HG03354 (cell line): Measurements from ENCODE around the gene TOX3.

Experiments used
- ATAC-seq: cut with Tn5 transposase; IDR thresholded peaks from one replicate; pipeline ENCODE4 v1.9.1; 2021; ENCODE audit warnings: mild to moderate bottlenecking; ENCODE audit not compliant: unreplicated experiment, poor library complexity, severe bottlenecking

TOX3 gene

DNA sequence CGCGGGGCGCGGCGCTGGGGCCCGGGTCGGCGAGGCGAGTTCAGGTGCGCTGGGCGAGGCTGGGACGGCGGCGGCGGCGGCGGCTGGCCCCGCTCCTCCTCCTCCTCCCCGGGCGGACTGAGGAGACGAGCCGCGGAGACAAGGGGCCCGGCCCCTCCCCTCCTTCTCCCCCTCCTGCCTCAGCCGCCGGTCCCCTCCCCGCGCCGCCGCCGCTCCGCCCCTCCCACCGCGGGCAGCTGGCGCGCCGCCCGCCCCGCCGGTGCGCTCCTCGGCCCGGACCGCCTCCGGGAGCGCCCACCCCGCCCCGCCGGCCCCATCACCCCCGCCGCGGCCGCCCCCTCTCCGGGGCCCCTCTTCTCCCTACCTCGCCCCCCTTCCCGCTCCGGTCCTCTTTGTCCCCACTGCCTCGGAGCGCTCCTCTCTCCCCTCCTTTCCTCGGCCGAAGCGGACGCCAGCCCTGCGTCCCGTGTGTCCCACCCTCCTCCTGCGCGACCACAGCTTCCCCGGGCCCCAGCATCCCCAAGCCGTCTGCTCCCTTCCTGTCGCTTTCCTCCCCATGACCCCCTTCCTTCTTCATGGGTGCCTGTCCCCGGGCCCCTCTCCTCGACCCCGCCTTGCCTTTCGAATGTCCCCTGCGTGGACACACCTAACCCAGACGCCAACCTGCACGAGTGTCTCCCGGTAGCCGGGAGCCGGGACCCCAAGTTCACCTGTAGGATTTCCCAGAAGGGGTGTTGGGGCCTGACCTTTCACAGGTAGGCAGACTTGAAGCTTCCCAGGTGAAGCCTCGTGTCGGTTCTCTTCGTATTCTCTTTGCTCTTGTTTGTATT is at the start of gene TOX3:
Gene TOX3 (minus strand): TSS at position 140 of the 830 bp plus-strand sequence. CDS start 420 bp downstream, outside the sequence.
- no peak for ATAC-seq

DNA sequence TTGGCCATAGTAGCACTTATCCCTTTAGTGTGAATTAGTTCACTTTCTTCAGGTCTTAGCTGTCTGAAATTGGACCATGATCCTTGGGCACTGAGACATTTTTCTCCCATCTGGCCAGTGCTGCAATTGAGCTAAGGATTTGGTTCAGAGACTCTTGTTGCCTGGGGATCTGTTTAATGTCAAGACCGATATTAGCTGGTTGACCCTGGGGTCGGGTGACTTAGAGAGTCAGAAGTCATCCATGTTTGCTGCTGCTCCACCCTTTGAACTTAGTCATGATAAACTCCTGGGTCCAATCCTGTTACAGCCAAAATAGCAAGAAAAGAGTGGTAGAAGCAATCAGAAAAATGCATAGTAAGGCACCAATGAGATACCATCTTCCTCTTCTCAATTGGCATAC is 45.8 kb upstream of the TOX3 start:
- ATAC-seq, result no peak

DNA sequence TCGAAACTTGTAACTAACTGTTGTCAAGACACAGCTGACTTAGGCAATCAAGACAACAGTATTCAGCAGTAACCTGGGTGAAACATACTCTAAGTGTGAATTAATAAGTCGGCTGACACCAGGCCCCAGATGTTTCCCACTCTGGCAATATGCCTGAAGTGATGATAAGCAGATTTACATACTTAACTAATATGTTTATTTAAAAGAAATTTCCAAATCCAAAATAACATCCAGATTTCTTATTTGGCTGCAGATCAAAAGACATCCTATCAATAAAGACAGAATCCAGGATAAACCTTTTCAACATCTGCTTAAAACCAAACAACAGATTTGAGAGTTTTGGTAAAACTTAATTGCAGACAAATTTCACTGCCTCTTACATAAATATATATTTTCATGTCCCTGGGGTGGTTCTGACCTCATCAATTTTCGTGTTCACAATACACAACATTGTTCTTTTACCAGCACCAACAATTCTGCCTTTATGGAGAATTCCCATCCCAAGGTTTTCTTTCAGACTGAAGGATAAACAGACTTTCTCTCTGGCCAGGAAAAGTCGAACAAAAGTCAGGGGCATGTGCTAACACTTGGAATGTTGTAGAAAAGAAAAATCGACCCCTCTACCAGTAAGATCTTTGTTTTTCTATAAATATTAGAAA is 45.1 kb upstream of the TOX3 start:
- ATAC-seq, result no peak

DNA sequence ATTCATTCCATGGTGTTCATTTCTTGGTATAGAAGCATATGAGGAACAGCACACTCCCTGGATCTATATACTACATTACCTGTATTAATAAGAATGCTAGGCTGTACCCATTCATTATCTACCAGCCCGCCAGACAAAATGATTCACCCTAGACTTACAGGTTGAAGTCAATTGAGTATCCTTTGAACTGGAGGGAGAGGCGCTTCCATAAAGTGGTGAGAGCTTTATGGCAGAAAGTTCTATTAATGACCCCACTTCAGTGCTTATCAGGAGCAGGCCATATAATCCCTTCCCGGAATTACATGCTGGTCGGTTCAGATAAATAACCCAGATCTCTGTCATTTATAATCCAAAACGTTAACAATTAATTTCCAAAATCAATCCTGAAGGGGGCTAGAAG is 44.5 kb upstream of the TOX3 start:
- no peak for ATAC-seq

DNA sequence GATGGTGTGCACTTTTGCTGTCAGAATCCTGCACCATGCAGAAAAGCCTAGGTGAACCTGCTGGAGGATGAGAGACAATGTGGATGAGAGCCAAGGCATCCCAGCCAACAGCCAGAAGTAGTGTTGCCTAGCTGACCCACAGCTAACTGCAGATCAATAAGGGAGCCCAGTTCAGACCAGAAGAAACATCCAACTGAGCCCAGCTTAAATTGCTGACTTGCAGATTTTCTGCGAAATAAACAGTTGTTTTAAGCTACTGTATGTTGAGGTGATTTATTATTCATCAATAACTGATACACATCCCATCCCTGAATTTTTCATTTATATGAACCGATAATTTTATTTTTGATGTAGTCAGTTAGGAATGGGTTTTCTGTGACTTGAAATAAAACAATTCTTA is 39.2 kb upstream of the TOX3 start:
- no peak for ATAC-seq

DNA sequence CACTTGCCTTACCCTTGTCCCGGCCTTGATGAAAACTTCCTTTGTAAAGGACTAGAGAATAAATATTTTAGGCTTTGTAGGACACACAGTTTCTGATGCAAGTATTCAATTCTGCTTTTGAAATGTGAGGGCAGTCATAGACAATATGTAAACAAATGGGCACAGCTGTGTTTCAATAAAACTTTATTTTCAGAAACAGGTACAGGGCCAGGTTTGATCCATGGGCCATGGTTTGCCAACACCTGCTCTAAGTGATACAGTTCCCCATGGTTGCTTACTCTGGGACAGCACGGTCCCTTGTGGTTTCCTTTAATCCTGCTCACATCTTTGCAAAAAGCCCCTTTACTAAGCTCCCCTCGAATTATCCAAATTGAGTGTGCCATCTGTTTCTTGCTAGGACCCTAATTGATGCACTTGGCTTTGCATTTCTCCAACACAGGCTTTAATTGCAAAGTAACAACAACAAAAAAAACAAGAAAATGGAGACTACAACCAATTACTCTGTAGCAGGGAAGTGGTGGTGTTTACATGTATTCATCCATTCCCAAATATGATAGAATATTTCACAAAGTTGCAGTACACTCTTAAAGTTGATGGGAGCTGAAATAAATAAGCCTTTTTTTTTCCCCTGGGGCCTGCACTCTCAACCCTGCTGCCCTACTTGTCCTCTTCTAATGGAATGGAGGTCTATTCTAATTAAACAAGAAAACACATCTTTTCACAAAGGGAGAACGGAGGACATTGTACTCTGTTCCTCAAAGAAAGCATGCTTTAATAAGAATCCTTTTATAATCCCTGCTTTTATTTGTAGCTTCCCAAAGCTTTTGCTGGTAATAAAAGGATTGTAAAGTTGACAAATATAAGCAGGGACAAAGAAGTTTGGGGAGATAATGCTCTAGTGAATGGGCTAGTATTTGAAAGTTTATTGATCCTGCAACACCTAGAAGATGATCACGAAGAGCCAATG is 37.7 kb upstream of the TOX3 start:
- ATAC-seq, result no peak

DNA sequence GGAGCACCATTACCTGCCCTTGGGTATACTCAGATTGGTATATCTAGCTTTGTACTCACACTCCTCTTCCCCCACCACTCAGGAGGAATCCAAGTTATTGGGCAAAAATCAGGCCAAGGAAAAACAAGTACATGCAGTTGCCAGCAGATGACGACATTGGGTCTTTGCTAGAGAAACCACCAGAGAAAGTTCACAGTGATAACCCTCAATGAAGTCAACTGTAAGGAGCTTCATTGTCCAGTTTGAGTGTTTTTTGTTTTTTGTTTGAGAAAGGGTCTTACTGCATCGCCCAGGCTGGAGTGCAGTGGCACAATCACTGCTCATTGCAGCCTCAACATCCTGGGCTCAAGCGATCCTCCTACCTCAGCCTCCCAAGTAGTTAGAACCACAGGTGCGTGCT is 34.6 kb upstream of the TOX3 start:
- ATAC-seq, result no peak

DNA sequence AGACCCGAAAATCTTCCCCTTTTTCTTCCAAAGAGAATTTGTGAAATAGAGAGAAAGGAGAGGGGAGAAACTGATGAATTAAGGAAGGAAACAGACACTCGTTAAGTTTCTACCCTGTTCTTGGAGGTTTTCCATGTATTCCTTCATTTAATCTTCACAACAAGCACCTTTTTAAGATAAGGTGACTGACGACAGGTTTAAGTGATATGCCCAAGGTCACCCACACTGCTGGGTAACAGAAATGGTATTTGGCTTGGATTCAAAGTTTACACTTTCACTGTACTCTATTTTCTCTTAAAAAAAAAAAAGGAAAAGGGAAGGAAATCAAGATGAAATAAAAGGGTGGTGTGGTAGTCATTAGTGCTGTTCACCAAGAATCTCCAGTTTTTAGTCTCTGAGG is 33.5 kb upstream of the TOX3 start:
- ATAC-seq, result no peak

DNA sequence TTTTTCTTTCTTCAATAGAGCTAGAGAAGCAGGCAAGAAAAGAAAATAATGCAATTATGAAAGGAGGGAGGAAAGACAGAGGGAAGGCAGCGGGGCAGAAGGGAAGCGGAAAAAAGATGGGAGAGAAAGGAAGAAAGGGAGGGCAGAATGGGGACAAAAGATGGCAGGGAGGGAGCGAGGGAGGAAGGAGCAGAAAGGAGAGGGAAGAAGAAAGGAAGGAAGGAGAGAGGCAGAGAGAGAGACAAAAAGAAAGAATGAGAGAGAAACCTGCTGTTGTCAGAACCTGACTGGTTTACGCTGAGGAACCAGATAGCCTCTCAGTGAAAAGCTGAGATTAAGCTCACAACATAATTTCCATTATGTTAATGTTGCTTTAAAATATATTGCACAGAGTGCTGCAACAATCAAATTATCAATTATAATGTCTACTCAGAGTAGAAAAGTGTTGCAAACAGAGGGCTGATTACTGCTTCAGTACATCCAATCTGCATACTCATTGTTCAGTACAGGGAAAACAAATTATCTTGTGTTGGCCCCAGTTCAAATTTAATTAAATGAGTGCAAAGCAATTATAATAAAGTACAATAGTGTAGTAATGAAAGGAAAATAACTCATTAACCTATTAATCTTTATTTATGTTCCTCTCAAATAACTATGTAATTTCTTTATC is 32.0 kb upstream of the TOX3 start:
- ATAC-seq, result no peak

DNA sequence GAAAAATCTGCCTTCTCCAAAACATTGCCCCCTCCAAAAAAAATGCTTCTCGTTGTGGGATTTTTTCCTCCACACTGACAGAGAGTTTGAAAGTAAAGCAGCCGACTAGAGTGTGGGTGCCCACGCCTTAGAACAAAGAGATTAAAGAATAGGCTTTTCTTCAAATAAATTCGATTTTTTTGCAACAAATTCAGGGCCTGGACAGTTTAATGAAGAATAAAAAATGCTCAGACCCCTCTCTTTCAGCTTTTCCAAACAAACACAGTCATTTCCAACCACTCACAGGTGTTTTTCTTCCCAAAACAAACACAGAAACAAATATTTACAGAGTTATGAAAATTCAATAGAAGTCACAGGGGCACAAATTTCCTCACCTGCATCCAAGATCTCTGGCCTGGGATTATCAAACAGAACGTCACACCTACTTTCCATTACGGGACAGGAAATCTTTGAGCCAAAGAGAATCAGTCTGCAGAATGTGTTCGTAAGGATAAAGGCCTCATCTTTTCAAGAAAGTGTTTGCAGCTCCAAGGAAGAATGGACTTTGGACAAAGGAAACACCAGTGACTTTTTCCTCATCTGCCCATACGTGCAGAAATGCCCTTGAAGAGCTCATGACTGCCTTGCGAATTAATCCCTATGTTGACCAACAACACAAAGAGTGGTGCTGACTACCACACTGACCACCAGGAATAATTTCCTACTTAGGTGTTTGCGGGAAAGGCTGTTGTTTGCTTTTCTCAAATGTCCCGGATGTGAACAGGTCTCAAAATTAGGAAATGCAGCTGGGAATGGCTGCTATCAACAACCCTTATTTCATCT is 31.3 kb upstream of the TOX3 start:
- ATAC-seq, result no peak

DNA sequence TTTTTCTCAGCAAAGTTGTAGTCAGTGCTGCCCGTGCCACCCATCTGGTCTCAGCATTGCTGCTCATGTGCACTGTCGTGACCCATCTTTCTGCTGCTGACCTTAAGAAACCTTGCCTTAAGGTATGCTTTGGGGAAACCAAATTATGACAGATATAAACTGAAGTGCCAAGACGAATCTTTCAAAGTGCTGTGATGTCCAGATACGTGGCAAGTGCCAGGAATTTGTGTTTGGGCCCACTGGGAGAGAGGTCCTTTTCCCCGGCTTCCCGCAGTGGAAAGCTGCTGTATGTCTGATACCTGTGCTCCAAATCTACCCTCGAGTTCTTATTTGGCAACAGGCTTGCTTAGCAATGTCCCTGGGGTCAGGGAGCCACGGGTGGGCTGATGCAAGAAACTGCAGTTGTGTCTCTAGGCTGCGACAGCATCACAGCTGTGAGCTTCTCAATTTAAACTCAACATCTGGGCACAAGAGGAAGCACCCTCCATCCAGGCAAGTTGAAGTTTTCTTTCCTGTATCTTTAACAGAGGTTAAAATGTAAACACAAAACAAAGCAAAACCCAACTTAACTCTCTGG is 30.3 kb upstream of the TOX3 start:
- ATAC-seq, result no peak

DNA sequence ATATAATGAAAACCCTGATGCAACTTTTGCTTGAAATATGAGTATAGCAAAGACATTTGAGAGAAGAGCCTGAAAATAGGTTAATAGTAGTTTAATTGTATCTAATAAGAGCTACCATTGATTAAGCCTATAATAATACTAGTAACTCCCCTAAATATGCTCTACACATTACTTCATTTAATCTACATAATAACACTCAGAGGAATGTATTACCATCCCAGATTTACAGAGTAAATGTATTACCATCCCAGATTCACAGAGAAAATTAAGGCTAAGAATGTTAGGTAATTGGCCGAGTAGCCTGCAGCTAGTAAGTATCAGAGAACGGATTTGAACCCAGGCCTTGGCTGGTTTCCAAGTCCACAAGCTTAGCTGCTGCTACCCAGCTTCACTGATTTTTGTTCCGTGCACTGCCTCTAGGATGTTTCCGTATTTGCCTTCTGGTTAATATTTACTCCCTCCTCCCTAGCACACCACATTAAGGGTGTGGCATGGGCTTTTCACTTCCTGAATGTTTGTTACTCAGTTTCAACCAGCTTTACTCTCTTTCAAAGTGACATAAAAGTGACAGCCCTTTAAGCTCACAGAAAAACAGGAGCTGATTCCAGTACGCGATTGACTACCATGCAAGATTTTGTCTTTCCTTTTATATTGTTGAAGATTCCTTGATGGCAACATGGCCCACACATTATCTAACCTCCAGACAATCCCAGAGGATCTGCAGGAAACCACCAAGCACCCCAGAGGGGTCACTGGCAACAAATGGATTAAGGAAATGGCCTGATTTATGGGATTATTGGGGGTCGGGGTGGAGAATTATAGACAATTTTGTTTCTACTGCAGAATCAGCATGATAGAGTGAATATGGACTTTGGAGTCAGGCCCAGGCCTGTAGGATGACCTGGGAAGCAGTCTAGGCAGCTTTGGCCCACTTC is 26.7 kb upstream of the TOX3 start:
- peak; percentile 98 for ATAC-seq

DNA sequence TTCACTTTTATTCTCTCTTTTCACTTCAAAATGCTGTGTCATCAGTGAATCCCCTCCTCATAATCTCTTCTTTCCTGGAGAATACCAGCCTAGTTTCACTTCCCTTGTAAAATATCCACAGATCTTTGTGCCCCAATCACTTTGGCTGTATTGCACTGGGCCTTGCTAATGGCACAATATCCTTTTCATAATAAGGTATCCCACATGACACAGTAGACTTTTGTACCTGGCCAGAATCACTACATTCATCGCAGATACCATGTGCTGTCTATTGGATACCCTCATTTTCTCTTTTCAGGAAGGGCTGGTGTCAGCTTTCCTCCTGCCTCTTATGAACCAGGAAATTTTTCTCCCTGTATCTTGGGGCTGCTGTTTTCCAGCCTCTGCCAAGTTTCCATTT is 25.7 kb upstream of the TOX3 start:
- no peak for ATAC-seq

DNA sequence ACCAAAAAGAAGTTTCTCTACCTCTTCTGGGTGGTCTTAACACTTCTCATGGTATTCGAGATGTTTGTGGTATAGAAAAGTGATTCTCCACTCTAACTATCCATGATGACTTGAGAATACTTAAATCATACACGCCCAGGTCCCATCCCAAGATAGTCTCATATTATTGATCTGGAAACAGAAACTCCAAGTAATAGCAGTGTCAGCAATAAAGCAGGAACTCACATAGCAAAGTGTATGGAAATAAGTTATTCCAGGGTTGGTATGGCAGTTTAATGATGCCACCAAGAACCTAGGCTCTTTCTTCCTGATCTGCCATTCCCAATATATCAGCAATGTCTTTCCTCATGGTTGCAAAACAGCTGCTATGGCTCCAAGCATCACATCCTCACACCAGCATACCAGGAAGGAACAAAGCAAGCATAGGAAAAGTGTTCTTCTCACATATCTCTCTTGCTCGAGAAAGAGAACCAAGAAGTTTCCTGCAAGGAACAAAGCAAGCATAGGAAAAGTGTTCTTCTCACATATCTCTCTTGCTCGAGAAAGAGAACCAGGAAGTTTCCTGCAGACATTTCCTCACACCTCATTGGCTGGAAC is 23.6 kb upstream of the TOX3 start:
- no peak for ATAC-seq

DNA sequence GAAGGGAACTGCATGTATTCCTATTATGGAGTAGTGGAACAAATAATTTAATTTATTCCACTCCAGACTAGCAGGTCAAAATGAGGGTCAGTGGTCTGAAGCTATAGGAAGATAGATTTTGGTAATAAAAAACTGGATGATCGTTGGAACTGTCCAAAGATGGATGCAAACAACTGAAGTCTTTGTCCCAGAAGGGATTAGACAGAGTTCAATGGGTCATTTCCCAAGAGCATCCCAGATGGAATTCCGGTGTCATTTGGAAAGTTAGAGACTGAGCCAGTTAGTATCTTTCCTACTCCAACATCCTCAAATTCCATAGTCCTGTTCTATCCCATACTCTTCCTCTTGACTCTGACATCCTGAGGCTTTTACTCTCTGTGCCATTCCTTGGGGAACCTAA is 22.8 kb upstream of the TOX3 start:
- ATAC-seq, result no peak

DNA sequence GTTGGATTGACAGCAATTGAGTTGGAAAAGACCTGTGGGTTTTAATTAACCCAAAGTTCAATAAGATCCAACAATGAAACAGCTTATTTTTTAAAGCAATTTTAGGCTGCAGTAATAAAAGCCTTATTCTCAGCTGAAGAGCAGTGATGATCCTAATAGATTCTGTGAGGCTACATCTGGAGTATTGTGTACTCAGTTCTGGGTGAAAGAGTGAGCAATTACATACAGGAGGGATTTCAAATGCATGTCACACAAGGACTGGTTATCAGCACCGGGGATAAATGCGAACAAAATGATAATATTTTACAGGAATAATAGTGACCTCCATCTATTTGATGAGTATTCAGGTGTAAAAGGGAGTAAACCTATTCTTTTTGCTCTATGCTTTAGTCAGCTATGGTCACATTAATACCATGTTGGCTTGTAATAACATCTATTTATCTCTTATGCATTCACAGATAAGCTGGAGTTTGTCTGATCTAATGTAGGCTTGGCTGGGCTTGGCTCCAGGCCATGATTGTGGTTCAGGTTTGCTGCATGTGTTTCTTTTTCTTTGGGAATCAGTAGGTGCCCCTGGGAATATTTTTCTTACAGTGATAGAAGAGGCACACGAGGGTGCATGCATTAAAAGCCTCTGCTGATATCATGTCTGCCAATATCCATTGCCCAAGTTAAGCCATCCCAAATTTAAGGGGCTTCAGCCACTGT is 22.2 kb upstream of the TOX3 start:
- no peak for ATAC-seq

DNA sequence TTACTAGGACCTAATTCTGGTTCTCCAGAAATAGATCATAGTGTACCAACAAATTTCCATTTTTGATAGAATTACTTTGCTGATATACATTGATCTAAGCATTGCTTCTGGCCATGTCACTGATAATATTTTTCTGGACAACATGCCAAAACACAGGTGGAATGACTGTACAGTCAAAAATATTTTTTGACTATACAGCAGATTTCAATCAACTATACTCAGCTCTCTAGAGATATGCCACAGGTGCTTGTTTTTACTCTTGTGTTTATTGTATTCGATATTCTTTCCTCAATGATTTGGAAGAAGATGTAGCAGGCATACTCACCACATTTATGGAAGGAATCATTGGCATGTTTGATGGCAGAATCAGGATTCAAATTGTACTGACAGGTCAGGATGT is 21.6 kb upstream of the TOX3 start:
- no peak for ATAC-seq
